HepG2 (cell line): ENCODE measurements around the gene CKAP2L. TPM values are rescaled to one million over a fixed set of nuclear protein-coding genes. Genes with fewer than 3 reads are reported as not detected.

Source experiments
- ATAC-seq: fragments of 200-7000 bp; cut with Tn5 transposase; 3 replicates; pipeline ENCODE4 v1.9.1; 2020; ENCODE audit warnings: mild to moderate bottlenecking, moderate library complexity
- BruUV-seq: library from RNA; stranded (reverse); fragments of 400-500 nt; replicated peaks from 2 replicates; lab custom pipeline; 2021; lab: Mats Ljungman, UMichigan
- CTCF ChIA-PET: fragments of 300-600 bp; formaldehyde crosslinking; extraction: SDS; loops from one replicate; lab custom pipeline; 2021; ENCODE audit warnings: low total read pairs, inconsistent platforms, low intra/inter-chr PET ratio; lab: Yijun Ruan, JAX
- POLR2A ChIA-PET: fragments of 350-600 bp; sonication (Branson Sonifier 250); formaldehyde crosslinking; loops from one replicate; lab custom pipeline; 2020; ENCODE audit warnings: antibody characterized with exemption, inconsistent platforms; lab: Yijun Ruan, JAX
- DNase-seq: peaks from one replicate; pipeline ENCODE4 v3.0.0-alpha.2; 2015; ENCODE audit warnings: low spot score
- FAIRE-seq: peaks from 3 replicates; lab custom pipeline; 2011; peaks lifted over from hg19 to GRCh38; lab: Jason Lieb, UNC
- H2AFZ ChIP-seq: one replicate; pipeline ENCODE4 v1.6.1; 2011; ENCODE audit warnings: low read length, inconsistent platforms
- H3K27ac ChIP-seq: fragments of 300-600 bp; 3 replicates; pipeline ENCODE4 v1.8.0; 2011; ENCODE audit warnings: mixed run types, mild to moderate bottlenecking, mixed read lengths, low read length, inconsistent platforms; ENCODE audit not compliant: insufficient read depth; ENCODE audit errors: extremely low read length
- H3K27me3 ChIP-seq, 2 experiments: fragments of 200-600 bp in 1 of 2; 2 replicates in 1 of 2; 3 replicates in 1 of 2; pipeline versions ENCODE4 v1.6.0 to v1.8.0; 2011; ENCODE audit warnings: low read length in 2 of 2, mild to moderate bottlenecking in 2 of 2, moderate library complexity in 2 of 2, inconsistent platforms in 1 of 2; ENCODE audit not compliant: insufficient read depth in 2 of 2, control insufficient read depth in 1 of 2
- H3K36me3 ChIP-seq, 2 experiments: fragments of 200-600 bp in 1 of 2; replicated peaks in 1 of 2; 2 replicates in 1 of 2; 3 replicates in 1 of 2; pipeline versions ENCODE4 v1.5.1 to v1.8.0; 2011; ENCODE audit warnings: low read length in 2 of 2, inconsistent platforms in 1 of 2; ENCODE audit not compliant: insufficient read depth in 2 of 2, control insufficient read depth in 1 of 2
- H3K4me1 ChIP-seq: 2 replicates; pipeline ENCODE4 v1.5.1; 2012; ENCODE audit warnings: low read length, inconsistent platforms; ENCODE audit not compliant: insufficient read depth
- H3K4me2 ChIP-seq: 2 replicates; pipeline ENCODE4 v1.6.0; 2011; ENCODE audit warnings: low read depth, low read length, inconsistent platforms
- H3K4me3 ChIP-seq, 3 experiments: fragments of 200-600 bp in 1 of 3; sonication (generic), shearing (Covaris generic) in 1 of 3; replicated peaks in 1 of 3; 2 replicates each; pipeline ENCODE4 v1.5.1; 2011 to 2016; ENCODE audit warnings: low read length in 3 of 3, inconsistent platforms in 2 of 3, low read depth in 2 of 3, mild to moderate bottlenecking in 2 of 3, control low read depth in 1 of 3, mixed read lengths in 1 of 3; ENCODE audit not compliant: insufficient read depth in 1 of 3
- H3K79me2 ChIP-seq: one replicate; pipeline ENCODE4 v1.6.1; 2011; ENCODE audit warnings: low read length, inconsistent platforms; ENCODE audit not compliant: insufficient read depth
- H3K9ac ChIP-seq: 2 replicates; pipeline ENCODE4 v1.6.0; 2011; ENCODE audit warnings: mild to moderate bottlenecking, low read depth, low read length, inconsistent platforms; ENCODE audit not compliant: insufficient read depth
- H3K9me3 ChIP-seq: 2 replicates; pipeline ENCODE4 v1.5.1; 2012; ENCODE audit warnings: mild to moderate bottlenecking, low read length
- H4K20me1 ChIP-seq: 2 replicates; pipeline ENCODE4 v1.6.0; 2011; ENCODE audit warnings: inconsistent platforms, mild to moderate bottlenecking, low read length, moderate library complexity; ENCODE audit not compliant: insufficient read depth
- ARID5B ChIP-seq: IDR thresholded peaks from 2 replicates; pipeline ENCODE4 v1.4.0; 2020; ENCODE audit warnings: mild to moderate bottlenecking, missing genetic modification reagents
- ATF1 ChIP-seq: IDR thresholded peaks from 2 replicates; pipeline ENCODE4 v1.6.1; 2016; ENCODE audit warnings: mild to moderate bottlenecking, control low read depth
- CBX1 ChIP-seq: IDR thresholded peaks from one replicate; pipeline ENCODE4 v1.6.1; 2016; ENCODE audit warnings: antibody characterized with exemption, low read depth
- FOXC1 ChIP-seq: sonication (generic); formaldehyde crosslinking; IDR thresholded peaks from 2 replicates; pipeline ENCODE4 v1.8.0; 2022; ENCODE audit warnings: mild to moderate bottlenecking, missing genetic modification reagents, borderline replicate concordance
- KDM5B ChIP-seq: sonication (generic); formaldehyde crosslinking; IDR thresholded peaks from 2 replicates; pipeline ENCODE4 v1.4.0; 2020; ENCODE audit warnings: missing genetic modification reagents, mild to moderate bottlenecking, borderline replicate concordance
- MAZ ChIP-seq, 2 experiments: sonication (generic) in 1 of 2; formaldehyde crosslinking in 1 of 2; IDR thresholded peaks; 2 replicates each; pipeline versions ENCODE4 v1.5.0 to v1.6.1; 2012 to 2020; ENCODE audit warnings: low read depth in 2 of 2, mild to moderate bottlenecking in 2 of 2, borderline replicate concordance in 1 of 2, improper control_type of control experiment in 1 of 2, low read length in 1 of 2, missing genetic modification reagents in 1 of 2, moderate library complexity in 1 of 2
- MED8 ChIP-seq: sonication (generic); formaldehyde crosslinking; IDR thresholded peaks from 2 replicates; pipeline ENCODE4 v1.8.1; 2023; ENCODE audit warnings: mild to moderate bottlenecking, missing genetic modification reagents; ENCODE audit not compliant: insufficient replicate concordance
- MIER2 ChIP-seq: IDR thresholded peaks from 2 replicates; pipeline ENCODE4 v1.6.1; 2016; ENCODE audit warnings: missing biosample characterization, missing genetic modification reagents
- NONO ChIP-seq, 2 experiments: fragments of 450-650 bp in 1 of 2; sonication (generic) in 1 of 2; formaldehyde crosslinking in 1 of 2; IDR thresholded peaks in 1 of 2; conservative IDR thresholded peaks in 1 of 2; 2 replicates each; pipeline versions ENCODE4 v1.6.1 to v1.8.0; 2017 to 2022; ENCODE audit warnings: mild to moderate bottlenecking in 1 of 2, missing genetic modification reagents in 1 of 2, moderate library complexity in 1 of 2
- NR0B2 ChIP-seq: sonication (generic); formaldehyde crosslinking; IDR thresholded peaks from 2 replicates; pipeline ENCODE4 v1.4.0; 2020; ENCODE audit warnings: mild to moderate bottlenecking, missing genetic modification reagents
- SMARCC2 ChIP-seq: fragments of 450-650 bp; IDR thresholded peaks from 2 replicates; pipeline ENCODE4 v1.6.1; 2017; ENCODE audit warnings: antibody characterized with exemption, mild to moderate bottlenecking
- SP2 ChIP-seq: sonication (generic); formaldehyde crosslinking; IDR thresholded peaks from 2 replicates; pipeline ENCODE4 v1.5.1; 2020; ENCODE audit warnings: mild to moderate bottlenecking, missing genetic modification reagents
- TBL1XR1 ChIP-seq: fragments of 150-350 bp; IDR thresholded peaks from 2 replicates; pipeline ENCODE4 v1.6.1; 2014; ENCODE audit warnings: borderline replicate concordance, low read length; ENCODE audit not compliant: partially characterized antibody
- ZNF550 ChIP-seq: sonication (generic); formaldehyde crosslinking; IDR thresholded peaks from 2 replicates; pipeline ENCODE4 v1.4.0; 2020; ENCODE audit warnings: mild to moderate bottlenecking, missing genetic modification reagents, borderline replicate concordance
- ZZZ3 ChIP-seq: sonication (generic); formaldehyde crosslinking; IDR thresholded peaks from 2 replicates; pipeline ENCODE4 v1.4.0; 2020; ENCODE audit warnings: missing genetic modification reagents, mild to moderate bottlenecking, borderline replicate concordance
- WGBS: methylation state at CpG from one replicate; pipeline ENCODE4 v1.1.6; 2017; ENCODE audit warnings: low lambda C conversion rate; 5-methylcytosine and 5-hydroxymethylcytosine counted together
- in situ Hi-C: cut with HindIII; loops from 2 replicates; pipeline ENCODE4 v1.10.0; 2017; ENCODE audit warnings: low pct_unique_long_range_greater_than_20kb; ENCODE audit not compliant: extremely low pct_ligation_motif_present
- intact Hi-C: fragments of 100-400 bp; cut with micrococcal nuclease; formaldehyde crosslinking; loops from one replicate; pipeline ENCODE4 v1.10.0; 2022; ENCODE audit not compliant: unreplicated experiment
- polyA plus RNA-seq, 8 experiments: library from polyadenylated mRNA; depleted of rRNA in 3 of 8; stranded (reverse) in 7 of 8; unstranded in 1 of 8; fragments of >200 nt; fragmentation: Illumina TruSeq in 4 of 8; extraction: Trizol in 4 of 8; gene quantifications; 2 replicates each; pipeline versions ENCODE4 v1.2.1 to v1.2.3, GENCODE V29; 2011 to 2016; ENCODE audit warnings: low read depth in 4 of 8, missing spikeins in 1 of 8, mixed read lengths in 1 of 8; ENCODE audit not compliant: insufficient read depth in 1 of 8
- total RNA-seq, 5 experiments: library from RNA; depleted of rRNA; stranded (reverse); fragments of >200 nt; fragmentation: Illumina TruSeq; extraction: Trizol; gene quantifications; 2 replicates each; pipeline ENCODE4 v1.2.3, GENCODE V29; 2016; ENCODE audit warnings: low read depth in 1 of 5
- TF ChIP-seq, protein P1 (sequence below): sonication (generic); formaldehyde crosslinking; IDR thresholded peaks from 2 replicates; pipeline ENCODE4 v1.4.0; 2020; ENCODE audit warnings: missing genetic modification reagents

Gene CKAP2L
- total and polyA plus RNA-seq, 2 of the 13 experiments (the other 11 are each of a cell fraction or from before 2014, with no cell fraction given), result 7.1 to 9.5 TPM

- TF ChIP-seq FOXC1 (CRISPR knock-in tag) (no peak), NR0B2 (CRISPR knock-in tag) (no peak)
These were observed 12.6 kb upstream of the CKAP2L start (continued) for GRCh38 chr2:112777036-112777435.

GRCh38 chr2:112776113-112776512 lies 11.7 kb upstream of the CKAP2L start:
- BruUV-seq, result no TSS peak
- FAIRE-seq, result no peak

More at GRCh38 chr2:112776113-112776512, 11.7 kb upstream of the CKAP2L start:
- intact Hi-C loops, result no loop called here
- ATAC-seq (no peak), DNase-seq (no peak)
- Histone ChIP-seq H3K9ac (no peak overlapping the region), H3K27me3 (no peaks in the 10 kb centered on the region), H3K4me3 (no peak overlapping the region), H2AFZ (no peak overlapping the region), H4K20me1 (no peaks in the 10 kb centered on the region), H3K79me2 (no peaks in the 10 kb centered on the region), H3K9me3 (no peaks in the 10 kb centered on the region), H3K36me3 (no peaks in the 10 kb centered on the region), H3K27ac (no peak overlapping the region), H3K4me1 (no peaks in the 10 kb centered on the region), H3K4me2 (no peak overlapping the region)
- in situ Hi-C loops, result no loop called here
- WGBS, result 97% methylated on average over 3 of the region's 3 CpGs
- ChIA-PET CTCF (no interaction called here), POLR2A (no interaction called here)
- no peak for TF ChIP-seq SP2
- no peak for TF ChIP-seq ARID5B (CRISPR knock-in tag)
- TF ChIP-seq NONO (IDR thresholded peaks at IDR 0.05), result no peak
- TF ChIP-seq NONO (CRISPR knock-in tag; conservative IDR thresholded peaks at IDR 0.05), result no peak
- no peak for TF ChIP-seq TBL1XR1
- no peak for TF ChIP-seq MAZ (IDR thresholded peaks at IDR 0.05; ENCODE audit: borderline replicate concordance, low read depth, low read length)
- no peak for TF ChIP-seq MAZ (CRISPR knock-in tag; IDR thresholded peaks at IDR 0.05; ENCODE audit: low read depth)
- no peak for TF ChIP-seq KDM5B (CRISPR knock-in tag)
- TF ChIP-seq ATF1 (CRISPR knock-in tag), result no peak
- TF ChIP-seq MIER2, result no peak
- no peak for TF ChIP-seq MED8 (CRISPR knock-in tag)
- no peak for TF ChIP-seq SMARCC2
- no peak for TF ChIP-seq CBX1
- no peak for TF ChIP-seq ZNF550 (CRISPR knock-in tag)
- no peak for TF ChIP-seq ZZZ3 (CRISPR knock-in tag)
- TF ChIP-seq, protein P1, sequence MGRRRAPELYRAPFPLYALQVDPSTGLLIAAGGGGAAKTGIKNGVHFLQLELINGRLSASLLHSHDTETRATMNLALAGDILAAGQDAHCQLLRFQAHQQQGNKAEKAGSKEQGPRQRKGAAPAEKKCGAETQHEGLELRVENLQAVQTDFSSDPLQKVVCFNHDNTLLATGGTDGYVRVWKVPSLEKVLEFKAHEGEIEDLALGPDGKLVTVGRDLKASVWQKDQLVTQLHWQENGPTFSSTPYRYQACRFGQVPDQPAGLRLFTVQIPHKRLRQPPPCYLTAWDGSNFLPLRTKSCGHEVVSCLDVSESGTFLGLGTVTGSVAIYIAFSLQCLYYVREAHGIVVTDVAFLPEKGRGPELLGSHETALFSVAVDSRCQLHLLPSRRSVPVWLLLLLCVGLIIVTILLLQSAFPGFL (CRISPR knock-in tag), result no peak
